GM18870 (cell line): ENCODE data around the gene ARFIP1.
"Not testable (repeated sequence)": the region's sequence is repeated elsewhere in the genome, so short reads cannot be mapped to it uniquely, and the experiment has no call there.

ENCODE experiments used
- ATAC-seq: cut with Tn5 transposase; IDR thresholded peaks from one replicate; pipeline ENCODE4 v1.9.1; 2021; ENCODE audit warnings: moderate library complexity; ENCODE audit not compliant: unreplicated experiment

The ARFIP1 gene

GRCh38 chr4:152843481-152844090, 63.8 kb downstream of the ARFIP1 start:
- no peak for ATAC-seq

GRCh38 chr4:152847376-152847775, 67.6 kb downstream of the ARFIP1 start:
- ATAC-seq = no peak

- no peak for ATAC-seq
Measured at GRCh38 chr4:152848508-152848907, 68.8 kb downstream of the ARFIP1 start.

- no peak for ATAC-seq
Measured at GRCh38 chr4:152849350-152849749, 69.6 kb downstream of the ARFIP1 start.

- ATAC-seq = no peak
Measured at GRCh38 chr4:152850377-152850776, 70.6 kb downstream of the ARFIP1 start.

GRCh38 chr4:152851226-152851625, 71.5 kb downstream of the ARFIP1 start:
- ATAC-seq = no peak

- ATAC-seq = no peak
Measured at GRCh38 chr4:152853293-152853692, 73.5 kb downstream of the ARFIP1 start.

- not testable (repeated sequence) for ATAC-seq
Measured at GRCh38 chr4:152854016-152854415, 74.3 kb downstream of the ARFIP1 start.

GRCh38 chr4:152856960-152857359, 77.2 kb downstream of the ARFIP1 start:
- ATAC-seq = no peak

GRCh38 chr4:152858934-152859333, 79.2 kb downstream of the ARFIP1 start:
- ATAC-seq = no peak

GRCh38 chr4:152860046-152860445, 80.3 kb downstream of the ARFIP1 start:
- ATAC-seq = no peak

- no peak for ATAC-seq
Measured at GRCh38 chr4:152862608-152863007, 82.9 kb downstream of the ARFIP1 start.

GRCh38 chr4:152864361-152864760, 84.6 kb downstream of the ARFIP1 start:
- no peak for ATAC-seq

- not testable (repeated sequence) for ATAC-seq
Measured at GRCh38 chr4:152866432-152866993, 86.8 kb downstream of the ARFIP1 start.

- ATAC-seq = no peak
Measured at GRCh38 chr4:152870606-152871005, 90.9 kb downstream of the ARFIP1 start.

- no peak for ATAC-seq
Measured at GRCh38 chr4:152875261-152875660, 95.5 kb downstream of the ARFIP1 start.

GRCh38 chr4:152877868-152878267, 98.1 kb downstream of the ARFIP1 start:
- no peak for ATAC-seq

GRCh38 chr4:152880263-152880662, 100.5 kb downstream of the ARFIP1 start:
- no peak for ATAC-seq

- no peak for ATAC-seq
Measured at GRCh38 chr4:152881974-152882373, 102.2 kb downstream of the ARFIP1 start.

- ATAC-seq = no peak
Measured at GRCh38 chr4:152885185-152885584, 105.4 kb downstream of the ARFIP1 start.

- ATAC-seq = no peak
Measured at GRCh38 chr4:152886201-152886600, 106.4 kb downstream of the ARFIP1 start.

- ATAC-seq = no peak
Measured at GRCh38 chr4:152887981-152888380, 108.2 kb downstream of the ARFIP1 start.

GRCh38 chr4:152892974-152893373, 113.2 kb downstream of the ARFIP1 start:
- ATAC-seq = no peak
